ENCODE data around the gene TACC2. TPM values are rescaled to one million over a fixed set of nuclear protein-coding genes. Genes with fewer than 3 reads are reported as not detected.

TACC2 gene
- total RNA-seq, 1 experiment from 2014 or later, result 15.8 TPM

GRCh38 chr10:122290334-122290733, 301.4 kb downstream of the TACC2 start:
- DNase-seq, result no peak
- H3F3A ChIP-seq (ENCODE audit: insufficient read depth, low read depth), result peaks cover 26% of the 10 kb centered on the region
- no peak for TF ChIP-seq EZH2 (IDR thresholded peaks at IDR 0.05; ENCODE audit: low read depth)
- TF ChIP-seq CTCF (conservative IDR thresholded peaks at IDR 0.05), result no peak
- H2AFZ ChIP-seq, result no peak overlapping the region
- no peak overlapping the region for H3K4me3 ChIP-seq
- H3K4me2 ChIP-seq, result no peak overlapping the region
- ChIA-PET POLR2A (ENCODE audit: unreplicated experiment) (no interaction called here), CTCF (no interaction called here)
- H3K9me3 ChIP-seq (ENCODE audit: insufficient read depth, low read depth), result no peaks in the 10 kb centered on the region
- H4K20me1 ChIP-seq (ENCODE audit: insufficient read depth), result no peaks in the 10 kb centered on the region
- no TSS peak for BruUV-seq (replicated peaks)
- H3K27ac ChIP-seq, result no peak overlapping the region
- peaks cover 70% of the 10 kb centered on the region for H3K4me1 ChIP-seq (replicated peaks; ENCODE audit: insufficient read depth)
- intact Hi-C loops (cut with micrococcal nuclease; ENCODE audit: unreplicated experiment), result loop anchor here (10.0 kb wide), 1 partner anchor 84 kb away; the partner anchor contains the start of gene PLEKHA1
- no peaks in the 10 kb centered on the region for H3K36me3 ChIP-seq (ENCODE audit: low read depth)
- no peaks in the 10 kb centered on the region for H3K79me2 ChIP-seq (ENCODE audit: low read depth)
- no peaks in the 10 kb centered on the region for H3K9me2 ChIP-seq (ENCODE audit: insufficient read depth)
- H3K27me3 ChIP-seq (ENCODE audit: insufficient read depth, low read depth), result no peaks in the 10 kb centered on the region

GRCh38 chr10:122290833-122291532, 302.0 kb downstream of the TACC2 start:
- BruUV-seq (replicated peaks), result no TSS peak
- no peak for TF ChIP-seq EZH2 (IDR thresholded peaks at IDR 0.05; ENCODE audit: low read depth)
- TF ChIP-seq CTCF (conservative IDR thresholded peaks at IDR 0.05), result no peak
- Histone ChIP-seq H3K4me2 (no peak overlapping the region), H3K79me2 (ENCODE audit: low read depth) (no peaks in the 10 kb centered on the region), H3K4me3 (no peak overlapping the region), H3K36me3 (ENCODE audit: low read depth) (no peaks in the 10 kb centered on the region), H3K27me3 (ENCODE audit: insufficient read depth, low read depth) (no peaks in the 10 kb centered on the region), H4K20me1 (ENCODE audit: insufficient read depth) (no peaks in the 10 kb centered on the region), H2AFZ (no peak overlapping the region), H3K4me1 (replicated peaks; ENCODE audit: insufficient read depth) (peaks cover 74% of the 10 kb centered on the region), H3K9me2 (ENCODE audit: insufficient read depth) (no peaks in the 10 kb centered on the region), H3K27ac (no peak overlapping the region), H3F3A (ENCODE audit: insufficient read depth, low read depth) (peaks cover 26% of the 10 kb centered on the region), H3K9me3 (ENCODE audit: insufficient read depth, low read depth) (no peaks in the 10 kb centered on the region)
- intact Hi-C loops (cut with micrococcal nuclease; ENCODE audit: unreplicated experiment), result loop anchor here (10.0 kb wide), 1 partner anchor 84 kb away; the partner anchor contains the start of gene PLEKHA1
- POLR2A ChIA-PET (ENCODE audit: unreplicated experiment), result no interaction called here
- CTCF ChIA-PET, result no interaction called here
- no peak for DNase-seq

- Histone ChIP-seq H3K27me3 (ENCODE audit: insufficient read depth, low read depth) (no peaks in the 10 kb centered on the region), H4K20me1 (ENCODE audit: insufficient read depth) (no peaks in the 10 kb centered on the region), H2AFZ (no peak overlapping the region), H3K36me3 (ENCODE audit: low read depth) (no peaks in the 10 kb centered on the region), H3K4me3 (no peak overlapping the region), H3K4me1 (replicated peaks; ENCODE audit: insufficient read depth) (peaks cover 67% of the 10 kb centered on the region), H3K9me3 (ENCODE audit: insufficient read depth, low read depth) (no peaks in the 10 kb centered on the region), H3K9me2 (ENCODE audit: insufficient read depth) (no peaks in the 10 kb centered on the region), H3K27ac (peak overlapping the region; percentile 90; the same call in 1 of the 2 replicates), H3K79me2 (ENCODE audit: low read depth) (no peaks in the 10 kb centered on the region), H3K4me2 (0 out of 2 replicates have a peak overlapping the region, but pooled peaks have one; percentile 45), H3F3A (ENCODE audit: insufficient read depth, low read depth) (peaks cover 26% of the 10 kb centered on the region)
- CTCF ChIA-PET, result no interaction called here
- no peak for DNase-seq
- no peak for TF ChIP-seq CTCF (conservative IDR thresholded peaks at IDR 0.05)
- TF ChIP-seq EZH2 (IDR thresholded peaks at IDR 0.05; ENCODE audit: low read depth), result no peak
- intact Hi-C loops (cut with micrococcal nuclease; ENCODE audit: unreplicated experiment), result loop anchor here (10.0 kb wide), 1 partner anchor 83 kb away; the partner anchor contains the start of gene PLEKHA1
- no TSS peak for BruUV-seq (replicated peaks)
- POLR2A ChIA-PET (ENCODE audit: unreplicated experiment), result interaction anchor here (0.6 kb wide), 1 partner anchor 240 kb away, joined by 3 read pairs; no protein-coding TSS in a partner anchor
Measured at GRCh38 chr10:122291739-122292138, 302.8 kb downstream of the TACC2 start.
